ENCODE measurements around the gene C2orf72. TPM values are rescaled to one million over a fixed set of nuclear protein-coding genes. Genes with fewer than 3 reads are reported as not detected.

Gene C2orf72
- total and polyA plus RNA-seq, 2 donors (not counting 1 experiment from before 2014, with no cell fraction given) = not detected

GRCh38 chr2:231094736-231095346, 57.5 kb downstream of the C2orf72 start:
- peaks cover 2 to 16% (median 4%) of the 10 kb centered on the region in 3 donors for H3K9me3 ChIP-seq (ENCODE audit: control extremely low read depth in 1 of 3, control insufficient read depth in 2 of 3, insufficient read depth in 1 of 3, low read length in 2 of 3)
- TF ChIP-seq CTCF (IDR thresholded peaks at IDR 0.05) = no peak
- TF ChIP-seq EZH2 (IDR thresholded peaks at IDR 0.05; ENCODE audit: borderline replicate concordance, insufficient read depth, low read depth, low read length, poor library complexity, severe bottlenecking) = no peak
- no peak overlapping the region for H3K9ac ChIP-seq (ENCODE audit: low read length)
- no CpG with 5 or more reads among the region's 4 CpGs for WGBS (ENCODE audit: insufficient coverage)
- ATAC-seq (ENCODE audit: low read depth) = no peak
- H3K27me3 ChIP-seq (replicated peaks in 1 of 4; ENCODE audit: control extremely low read depth in 1 of 4, control insufficient read depth in 3 of 4, insufficient read depth in 4 of 4, low read length in 3 of 4) = no peaks in the 10 kb centered on the region
- CTCF ChIA-PET = interaction anchor here (1.0 to 2.0 kb wide), 2 partner anchors 9 to 357 kb away, joined by 3 to 9 read pairs; no protein-coding TSS in a partner anchor
- H3K4me1 ChIP-seq (ENCODE audit: control insufficient read depth in 2 of 2, insufficient read depth in 2 of 2, low read length in 2 of 2) = no peaks in the 10 kb centered on the region
- H3K79me2 ChIP-seq (ENCODE audit: control insufficient read depth, insufficient read depth, low read length) = no peaks in the 10 kb centered on the region
- H3K9me3 Mint-ChIP-seq (ENCODE audit: insufficient read depth) = peaks cover 11% of the 10 kb centered on the region
- POLR2A ChIA-PET = no interaction called here
- intact Hi-C loops (cut with micrococcal nuclease) = no loop called here
- H3K4me1 Mint-ChIP-seq = no peaks in the 10 kb centered on the region
- DNase-seq = no peak
- H3K36me3 ChIP-seq (replicated peaks in 1 of 2; ENCODE audit: control extremely low read depth in 1 of 2, control insufficient read depth in 1 of 2, extremely low read depth in 1 of 2, insufficient read depth in 2 of 2, low read length in 1 of 2) = peaks cover 4 to 46% of the 10 kb centered on the region in 2 experiments
- H3K27ac ChIP-seq (ENCODE audit: low read length in 2 of 2) = no peak overlapping the region
- no peak overlapping the region for H2AFZ ChIP-seq (ENCODE audit: insufficient read depth, low read depth, low read length, poor library complexity, severe bottlenecking)
- no peak overlapping the region for H3K4me3 ChIP-seq (ENCODE audit: control extremely low read depth in 1 of 5, extremely low read depth in 1 of 5, insufficient read depth in 1 of 5, low read depth in 2 of 5, low read length in 4 of 5)
- no peak overlapping the region for H3K27ac Mint-ChIP-seq
- no peak overlapping the region for H3K4me2 ChIP-seq (replicated peaks; ENCODE audit: low read depth, low read length, poor library complexity, severe bottlenecking)
- no peak overlapping the region for H3K4me3 Mint-ChIP-seq
- no peaks in the 10 kb centered on the region for H4K20me1 ChIP-seq (ENCODE audit: control insufficient read depth, insufficient read depth, low read length, poor library complexity, severe bottlenecking)
- no peaks in the 10 kb centered on the region for H3K27me3 Mint-ChIP-seq

Other genes with a start within 250 kb of the C2orf72 start
- 36.9 and 37.4 TPM in 2 replicates for gene ITM2C, start 172.6 kb upstream of the C2orf72 start, total RNA-seq
- 62.8 and 65.0 TPM in 2 replicates for gene ITM2C, start 172.6 kb upstream of the C2orf72 start, polyA plus RNA-seq
- 4.1 and 4.7 TPM in 2 replicates for gene GPR55, start 112.3 kb upstream of the C2orf72 start, total RNA-seq
- 0.58 and 3.0 TPM in 2 replicates for gene GPR55, start 112.3 kb upstream of the C2orf72 start, polyA plus RNA-seq
- gene SPATA3, start 41.4 kb upstream of the C2orf72 start, total RNA-seq = not detected in 2 replicates
- gene SPATA3, start 41.4 kb upstream of the C2orf72 start, polyA plus RNA-seq = not detected in 2 replicates
- gene PSMD1, start 19.3 kb downstream of the C2orf72 start, total RNA-seq = 45.4 and 48.2 TPM in 2 replicates
- gene PSMD1, start 19.3 kb downstream of the C2orf72 start, polyA plus RNA-seq = 15.4 and 21.5 TPM in 2 replicates
- not detected in 2 replicates for gene HTR2B, start 87.5 kb downstream of the C2orf72 start, total RNA-seq
- not detected in 2 replicates for gene HTR2B, start 87.5 kb downstream of the C2orf72 start, polyA plus RNA-seq
- gene ARMC9, start 161.1 kb downstream of the C2orf72 start, total RNA-seq = 5.2 and 5.4 TPM in 2 replicates
- gene ARMC9, start 161.1 kb downstream of the C2orf72 start, polyA plus RNA-seq = 0.27 and 0.40 TPM in 2 replicates

All from B cell (primary cell).